ENCODE results near the gene DNAJB2.

GRCh38 chr2:219297766-219298456, 18.7 kb downstream of the DNAJB2 start:
- TF ChIP-seq CTCF (conservative IDR thresholded peaks at IDR 0.05 in 1 of 2, IDR thresholded peaks at IDR 0.05 in 1 of 2; ENCODE audit: extremely low read depth in 1 of 2, insufficient read depth in 1 of 2, low read depth in 1 of 2, low read length in 2 of 2) = peak; percentile 8 to 19
- TF ChIP-seq EZH2 (IDR thresholded peaks at IDR 0.05; ENCODE audit: borderline replicate concordance, low read length) = no peak
